ENCODE data around the gene MCL1. TPM values are rescaled to one million over a fixed set of nuclear protein-coding genes. Genes with fewer than 3 reads are reported as not detected.

The MCL1 gene
- total RNA-seq, 2 donors from 2014 or later = 161 to 168 TPM

DNA sequence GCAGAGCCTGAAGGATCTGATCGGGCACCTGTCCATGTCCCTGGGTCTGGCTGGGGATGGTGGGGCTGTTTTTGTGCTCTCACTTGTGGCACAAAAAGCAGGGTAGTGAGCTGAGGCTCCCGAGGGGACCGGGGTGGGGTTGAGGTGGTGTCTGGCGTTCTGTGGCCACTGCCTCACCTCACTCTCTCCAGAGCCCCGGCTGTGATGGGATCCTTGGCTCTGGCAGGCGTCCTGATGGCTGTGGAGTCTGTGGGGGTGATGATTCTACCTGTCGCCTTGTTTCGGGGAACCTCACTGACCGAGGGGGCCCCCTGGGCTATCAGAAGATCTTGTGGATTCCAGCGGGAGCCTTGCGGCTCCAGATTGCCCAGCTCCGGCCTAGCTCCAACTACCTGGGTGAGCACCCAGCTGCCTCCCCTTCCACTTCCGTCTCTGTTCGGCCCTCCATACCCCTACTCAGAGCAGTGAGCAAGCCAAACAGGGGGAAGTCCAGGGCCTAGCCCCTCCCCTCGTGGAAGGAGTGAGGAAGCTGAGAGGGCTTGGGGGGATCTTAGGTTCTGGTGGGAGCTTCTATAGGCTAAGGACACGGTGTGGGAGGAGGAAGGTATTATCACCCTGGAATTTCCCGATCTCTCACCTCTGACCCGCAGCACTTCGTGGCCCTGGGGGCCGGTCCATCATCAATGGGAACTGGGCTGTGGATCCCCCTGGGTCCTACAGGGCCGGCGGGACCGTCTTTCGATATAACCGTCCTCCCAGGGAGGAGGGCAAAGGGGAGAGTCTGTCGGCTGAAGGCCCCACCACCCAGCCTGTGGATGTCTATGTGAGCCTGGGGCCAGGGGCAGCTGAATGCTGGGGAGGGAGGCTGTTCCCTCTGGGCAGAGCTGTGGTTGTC is 23.2 kb downstream of the MCL1 start:
- WGBS = 76% methylated on average over 26 of the region's 26 CpGs
- Histone ChIP-seq H3K9me3 (no peaks in the 10 kb centered on the region), H3K4me1 (replicated peaks) (peaks cover 7% of the 10 kb centered on the region), H3K27me3 (replicated peaks; ENCODE audit: insufficient read depth) (no peaks in the 10 kb centered on the region), H3K27ac (no peak overlapping the region), H3K36me3 (no peaks in the 10 kb centered on the region), H3K4me3 (no peak overlapping the region)
- no peak for DNase-seq (ENCODE audit: low spot score)
- TF ChIP-seq, protein P1, sequence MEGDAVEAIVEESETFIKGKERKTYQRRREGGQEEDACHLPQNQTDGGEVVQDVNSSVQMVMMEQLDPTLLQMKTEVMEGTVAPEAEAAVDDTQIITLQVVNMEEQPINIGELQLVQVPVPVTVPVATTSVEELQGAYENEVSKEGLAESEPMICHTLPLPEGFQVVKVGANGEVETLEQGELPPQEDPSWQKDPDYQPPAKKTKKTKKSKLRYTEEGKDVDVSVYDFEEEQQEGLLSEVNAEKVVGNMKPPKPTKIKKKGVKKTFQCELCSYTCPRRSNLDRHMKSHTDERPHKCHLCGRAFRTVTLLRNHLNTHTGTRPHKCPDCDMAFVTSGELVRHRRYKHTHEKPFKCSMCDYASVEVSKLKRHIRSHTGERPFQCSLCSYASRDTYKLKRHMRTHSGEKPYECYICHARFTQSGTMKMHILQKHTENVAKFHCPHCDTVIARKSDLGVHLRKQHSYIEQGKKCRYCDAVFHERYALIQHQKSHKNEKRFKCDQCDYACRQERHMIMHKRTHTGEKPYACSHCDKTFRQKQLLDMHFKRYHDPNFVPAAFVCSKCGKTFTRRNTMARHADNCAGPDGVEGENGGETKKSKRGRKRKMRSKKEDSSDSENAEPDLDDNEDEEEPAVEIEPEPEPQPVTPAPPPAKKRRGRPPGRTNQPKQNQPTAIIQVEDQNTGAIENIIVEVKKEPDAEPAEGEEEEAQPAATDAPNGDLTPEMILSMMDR (IDR thresholded peaks at IDR 0.05) = no peak
- TF ChIP-seq POLR2A (IDR thresholded peaks at IDR 0.05) = no peak
- no peak for TF ChIP-seq POLR2AphosphoS5 (IDR thresholded peaks at IDR 0.05)
- intact Hi-C loops (cut with DNase I) = loop anchor here (10.0 kb wide), 1 partner anchor 191 kb away; the partner anchor contains the start of gene RPRD2

DNA sequence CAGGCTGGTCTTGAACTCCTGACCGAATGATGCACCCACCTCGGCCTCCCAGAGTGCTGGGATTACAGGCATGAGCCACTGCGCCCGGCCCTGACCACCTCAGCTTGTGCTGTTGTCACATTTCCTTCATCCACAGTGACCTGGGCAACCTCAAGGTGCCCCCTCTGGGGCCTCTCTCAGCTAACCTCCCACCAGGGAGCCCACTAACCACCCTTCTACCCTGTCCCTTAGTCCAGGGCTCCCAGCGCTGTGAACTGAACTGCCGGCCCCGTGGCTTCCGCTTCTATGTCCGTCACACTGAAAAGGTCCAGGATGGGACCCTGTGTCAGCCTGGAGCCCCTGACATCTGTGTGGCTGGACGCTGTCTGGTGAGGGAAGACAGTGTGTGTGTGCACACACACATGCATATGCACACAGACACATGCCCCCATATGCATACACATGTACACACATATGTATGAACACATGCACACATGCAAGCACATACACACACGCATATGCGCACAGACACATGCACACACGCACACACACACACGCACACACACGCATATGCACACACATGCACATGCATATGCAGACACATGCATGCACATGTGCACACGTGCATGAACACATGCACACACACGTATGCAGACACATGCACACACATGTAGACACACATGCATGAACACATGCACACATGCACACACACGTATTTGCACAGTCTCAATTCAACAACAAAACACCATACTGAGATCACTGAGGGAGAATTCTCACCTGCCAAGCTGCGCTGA is 24.0 kb downstream of the MCL1 start:
- no peaks in the 10 kb centered on the region for H3K27me3 ChIP-seq (replicated peaks; ENCODE audit: insufficient read depth)
- peaks cover 5% of the 10 kb centered on the region for H3K4me1 ChIP-seq (replicated peaks)
- no peaks in the 10 kb centered on the region for H3K9me3 ChIP-seq
- no peak overlapping the region for H3K27ac ChIP-seq
- no peak for TF ChIP-seq POLR2A (IDR thresholded peaks at IDR 0.05)
- TF ChIP-seq, protein P1 (IDR thresholded peaks at IDR 0.05) = no peak
- TF ChIP-seq POLR2AphosphoS5 (IDR thresholded peaks at IDR 0.05) = no peak
- intact Hi-C loops (cut with DNase I) = loop anchor here (10.0 kb wide), 1 partner anchor 191 kb away; the partner anchor contains the start of gene RPRD2
- DNase-seq (ENCODE audit: low spot score) = no peak
- WGBS = 90% methylated on average over 19 of the region's 19 CpGs
- H3K36me3 ChIP-seq = no peaks in the 10 kb centered on the region
- no peak overlapping the region for H3K4me3 ChIP-seq

DNA sequence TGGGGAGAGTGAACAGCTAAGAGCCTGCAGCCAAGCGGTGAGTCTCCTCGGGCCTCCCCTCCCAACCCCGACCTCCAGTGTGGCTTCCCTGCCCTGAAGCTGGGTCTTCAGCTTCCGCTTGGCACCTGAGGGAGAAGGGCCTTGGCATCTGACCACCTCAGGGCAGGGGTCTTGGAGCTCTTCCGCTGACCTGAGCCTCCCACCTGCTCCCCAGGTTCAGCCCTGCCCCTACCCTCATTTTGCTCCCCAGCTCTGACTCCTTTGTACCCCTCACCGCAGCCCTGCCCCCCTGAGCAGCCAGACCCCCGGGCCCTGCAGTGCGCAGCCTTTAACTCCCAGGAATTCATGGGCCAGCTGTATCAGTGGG is 25.3 kb downstream of the MCL1 start:
- Histone ChIP-seq H3K9me3 (no peaks in the 10 kb centered on the region), H3K4me1 (replicated peaks) (no peaks in the 10 kb centered on the region), H3K36me3 (no peaks in the 10 kb centered on the region), H3K27me3 (replicated peaks; ENCODE audit: insufficient read depth) (no peaks in the 10 kb centered on the region), H3K27ac (no peak overlapping the region), H3K4me3 (no peak overlapping the region)
- 86% methylated on average over 8 of the region's 8 CpGs for WGBS
- TF ChIP-seq, protein P1 (IDR thresholded peaks at IDR 0.05) = no peak
- TF ChIP-seq POLR2AphosphoS5 (IDR thresholded peaks at IDR 0.05) (no peak), POLR2A (IDR thresholded peaks at IDR 0.05) (no peak)
- no peak for DNase-seq (ENCODE audit: low spot score)
- intact Hi-C loops (cut with DNase I) = loop anchor here (5.0 to 10.0 kb wide), 2 partner anchors 87 to 189 kb away; partner anchors contain the start of gene RPRD2

DNA sequence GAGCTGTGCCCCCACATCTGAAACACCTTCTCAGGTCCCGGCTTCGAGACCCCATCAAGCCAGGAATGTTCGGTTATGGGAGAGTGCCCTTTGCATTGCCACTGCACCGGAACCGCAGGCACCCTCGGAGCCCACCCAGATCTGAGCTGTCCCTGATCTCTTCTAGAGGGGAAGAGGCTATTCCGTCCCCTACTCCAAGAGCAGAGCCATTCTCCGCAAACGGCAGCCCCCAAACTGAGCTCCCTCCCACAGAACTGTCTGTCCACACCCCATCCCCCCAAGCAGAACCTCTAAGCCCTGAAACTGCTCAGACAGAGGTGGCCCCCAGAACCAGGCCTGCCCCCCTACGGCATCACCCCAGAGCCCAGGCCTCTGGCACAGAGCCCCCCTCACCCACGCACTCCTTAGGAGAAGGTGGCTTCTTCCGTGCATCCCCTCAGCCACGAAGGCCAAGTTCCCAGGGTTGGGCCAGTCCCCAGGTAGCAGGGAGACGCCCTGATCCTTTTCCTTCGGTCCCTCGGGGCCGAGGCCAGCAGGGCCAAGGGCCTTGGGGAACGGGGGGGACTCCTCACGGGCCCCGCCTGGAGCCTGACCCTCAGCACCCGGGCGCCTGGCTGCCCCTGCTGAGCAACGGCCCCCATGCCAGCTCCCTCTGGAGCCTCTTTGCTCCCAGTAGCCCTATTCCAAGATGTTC is 25.9 kb downstream of the MCL1 start:
- no peaks in the 10 kb centered on the region for H3K36me3 ChIP-seq
- no peak overlapping the region for H3K4me3 ChIP-seq
- no peaks in the 10 kb centered on the region for H3K9me3 ChIP-seq
- TF ChIP-seq POLR2A (IDR thresholded peaks at IDR 0.05) = no peak
- no peak for TF ChIP-seq POLR2AphosphoS5 (IDR thresholded peaks at IDR 0.05)
- TF ChIP-seq, protein P1 (IDR thresholded peaks at IDR 0.05) = no peak
- H3K27me3 ChIP-seq (replicated peaks; ENCODE audit: insufficient read depth) = no peaks in the 10 kb centered on the region
- intact Hi-C loops (cut with DNase I) = loop anchor here (5.0 to 10.0 kb wide), 2 partner anchors 86 to 189 kb away; partner anchors contain the start of gene RPRD2
- no peak for DNase-seq (ENCODE audit: low spot score)
- H3K27ac ChIP-seq = peak overlapping the region in 1 of 2 donors; percentile 23
- H3K4me1 ChIP-seq (replicated peaks) = no peaks in the 10 kb centered on the region
- 87% methylated on average over 23 of the region's 23 CpGs for WGBS

Data from prostate gland (tissue), 2 donors.